M059J (cell line): ENCODE data around the gene PNPLA5. TPM values are rescaled to one million over a fixed set of nuclear protein-coding genes. Genes with fewer than 3 reads are reported as not detected.
"Not testable (repeated sequence)": the region's sequence is repeated elsewhere in the genome, so short reads cannot be mapped to it uniquely, and the experiment has no call there.

Experiments
- DNase-seq: peaks from one replicate; pipeline ENCODE4 v3.0.0-alpha.2; 2012; ENCODE audit warnings: low read depth
- total RNA-seq: library from RNA; depleted of rRNA; stranded (reverse); fragments of >200 nt; shearing (Covaris generic); gene quantifications from 2 replicates; pipeline ENCODE4 v1.2.3, GENCODE V29; 2014

PNPLA5 gene
- total RNA-seq, 1 experiment from 2014 or later, result 0.05 TPM

DNA sequence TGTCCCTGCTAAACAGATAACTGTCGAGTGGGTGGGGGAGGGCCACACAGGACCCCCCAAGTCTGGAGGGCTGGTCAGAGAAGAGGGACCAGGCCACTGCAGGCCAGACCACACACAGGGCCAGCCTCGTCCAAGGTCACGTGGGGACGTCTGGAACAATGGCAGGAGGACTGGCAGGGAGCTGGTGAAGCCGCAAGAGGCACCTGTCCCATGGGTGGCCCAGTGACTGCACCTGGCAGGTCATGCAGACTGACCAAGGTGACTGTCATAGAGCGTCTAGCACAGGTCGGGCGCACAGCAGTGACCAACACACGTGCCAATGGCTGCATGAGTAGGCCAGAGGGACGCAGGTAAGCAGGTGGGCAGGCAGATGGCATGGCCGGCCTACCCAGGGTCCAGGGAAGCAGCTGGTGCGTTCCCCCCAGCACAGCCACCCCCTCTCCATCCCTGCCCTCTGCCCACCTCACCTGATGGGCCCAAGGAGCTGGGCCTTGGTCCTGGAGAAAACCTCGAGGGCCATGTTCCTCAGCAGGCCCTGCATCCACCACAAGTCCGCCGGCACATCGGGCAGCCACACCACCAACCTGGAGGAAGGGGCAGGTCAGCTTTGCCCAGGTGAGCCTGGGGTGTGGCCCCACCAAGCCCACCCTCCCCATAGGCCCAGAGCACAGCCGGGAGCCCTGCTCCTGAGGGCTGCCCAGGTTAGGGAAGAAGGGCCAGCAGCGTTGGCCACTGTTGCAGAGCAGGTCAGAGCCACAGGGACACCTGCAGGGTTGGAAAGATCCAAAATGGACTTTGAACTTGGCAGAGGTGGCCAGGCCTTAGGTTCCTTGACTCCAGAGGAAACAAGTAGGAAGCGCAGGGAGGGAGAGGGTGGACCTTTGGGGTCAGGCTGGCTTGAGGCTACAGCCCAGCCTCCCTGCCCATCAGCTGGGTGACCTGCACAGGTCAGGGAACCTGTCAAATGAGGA lies 10.4 kb downstream of the PNPLA5 start:
- DNase-seq, result no peak

DNA sequence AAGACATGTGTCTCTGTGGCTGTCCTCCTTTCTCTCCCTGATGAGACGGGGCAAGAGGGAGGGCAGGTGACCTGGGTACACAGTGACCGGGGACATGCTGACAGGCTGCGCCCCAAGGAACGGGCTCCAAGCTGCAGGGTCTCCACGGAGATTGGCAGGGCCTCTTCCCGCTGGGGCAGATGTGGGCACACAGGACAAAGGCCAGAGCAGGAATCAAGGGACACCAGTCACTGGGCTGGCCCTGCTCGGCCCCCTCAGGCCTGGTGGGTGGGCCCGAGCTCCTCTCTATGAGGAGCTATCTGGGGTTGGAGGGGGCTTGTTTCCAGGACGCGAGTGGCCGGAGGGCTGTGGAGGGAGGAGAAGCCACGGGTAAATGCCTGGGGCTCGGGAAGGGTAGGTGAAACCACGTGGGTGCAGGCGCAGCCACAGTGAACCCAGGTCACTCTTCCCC lies 11.2 kb downstream of the PNPLA5 start:
- no peak for DNase-seq

DNA sequence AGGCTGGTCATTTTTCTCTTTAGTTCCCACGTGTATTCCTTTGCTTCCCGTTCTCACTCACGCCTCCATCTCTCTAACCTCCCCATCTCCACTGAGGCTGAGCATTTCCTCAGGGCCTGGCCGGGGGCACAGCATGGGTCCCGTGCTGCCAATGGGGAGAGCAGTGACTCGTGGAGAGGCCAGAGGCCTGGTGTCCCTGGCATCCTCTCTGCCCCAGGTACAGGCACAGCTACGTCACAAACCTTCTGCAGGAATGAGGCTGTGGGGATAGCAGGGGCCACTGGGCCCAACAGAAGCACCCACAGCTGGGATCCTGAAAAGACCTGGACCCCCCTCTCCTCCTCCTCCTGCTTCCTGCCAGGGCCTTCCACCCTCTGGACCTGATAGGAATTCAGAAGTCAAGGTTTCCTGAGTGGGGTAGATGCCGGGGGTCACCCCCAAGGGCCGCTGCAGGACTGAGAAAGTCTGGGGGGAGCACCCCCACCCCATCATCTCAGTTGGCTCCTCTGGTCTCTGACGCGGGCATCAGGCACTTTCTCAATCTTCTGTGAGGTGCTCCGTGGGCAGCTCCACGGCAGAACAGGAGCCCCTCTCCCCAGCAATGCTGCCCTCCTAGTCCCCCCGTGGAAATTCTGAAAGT lies 11.8 kb downstream of the PNPLA5 start:
- DNase-seq, result no peak

DNA sequence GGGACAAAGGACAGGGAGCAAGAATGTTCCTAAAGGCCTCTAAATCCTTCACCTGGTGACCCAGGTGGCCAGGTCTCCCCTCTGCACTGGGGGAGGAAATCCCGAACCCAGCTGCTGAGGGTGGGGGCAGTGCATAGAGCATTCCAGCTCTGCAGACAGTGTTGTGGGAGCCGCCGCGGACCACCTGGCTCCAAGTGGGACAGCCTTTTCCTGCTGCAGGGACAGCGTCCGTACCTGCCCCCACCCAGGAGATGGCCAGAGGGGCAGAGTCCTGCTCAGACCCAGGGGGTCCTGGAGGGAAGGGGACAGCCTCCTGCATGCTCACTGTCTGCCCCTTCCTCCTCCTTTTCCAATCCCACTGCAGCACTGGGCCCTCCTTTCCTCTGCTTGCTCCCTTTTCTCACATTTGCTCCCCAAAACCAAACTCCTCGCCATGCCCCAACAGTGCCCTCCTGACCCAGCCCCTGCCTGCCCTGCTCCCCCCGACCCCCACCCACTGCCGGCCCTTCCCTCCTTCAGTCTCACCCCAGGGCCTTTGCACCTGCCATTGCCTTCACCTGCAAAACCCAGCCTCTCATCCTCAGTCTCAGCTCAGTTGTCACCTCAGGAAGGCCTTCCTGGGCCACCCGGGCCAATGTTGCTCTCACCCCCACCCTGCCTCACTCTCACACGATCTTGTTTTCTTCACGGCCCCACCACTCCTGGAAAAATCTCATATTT lies 12.8 kb downstream of the PNPLA5 start:
- DNase-seq, result no peak

DNA sequence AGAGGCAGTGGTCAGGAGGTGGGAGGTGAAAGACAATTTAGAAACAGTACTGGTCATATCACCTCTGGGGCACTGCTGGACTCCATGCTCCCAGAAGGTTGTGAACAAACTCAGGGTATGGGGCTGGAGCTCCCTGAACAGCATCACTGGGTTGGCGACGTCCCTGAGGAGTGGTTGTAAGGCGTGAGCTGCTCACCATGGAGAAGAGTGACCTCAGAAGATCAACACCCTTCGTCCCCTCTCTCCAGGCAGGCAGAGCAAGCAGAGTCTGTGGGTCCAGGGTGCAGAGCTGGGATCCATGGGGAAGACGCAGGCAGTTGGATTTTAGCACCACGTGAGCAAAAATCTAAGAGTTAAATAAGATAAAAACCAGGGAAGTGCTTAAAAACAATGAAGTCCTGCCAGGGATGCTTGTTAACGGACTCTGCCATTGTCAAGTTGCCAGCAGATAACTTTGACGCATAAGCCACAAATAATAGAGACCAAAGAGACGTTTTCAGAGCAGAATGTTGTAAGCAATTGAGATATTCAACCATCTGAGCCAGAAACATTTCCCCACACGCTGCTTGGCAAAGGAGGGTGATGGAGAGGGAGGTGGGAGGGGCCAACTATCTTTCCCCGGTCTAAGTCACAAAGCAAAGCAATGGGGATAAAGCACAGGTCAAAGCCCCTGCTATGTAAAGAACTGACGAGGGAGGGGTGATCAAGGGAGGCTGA lies 13.6 kb downstream of the PNPLA5 start:
- DNase-seq, result no peak

DNA sequence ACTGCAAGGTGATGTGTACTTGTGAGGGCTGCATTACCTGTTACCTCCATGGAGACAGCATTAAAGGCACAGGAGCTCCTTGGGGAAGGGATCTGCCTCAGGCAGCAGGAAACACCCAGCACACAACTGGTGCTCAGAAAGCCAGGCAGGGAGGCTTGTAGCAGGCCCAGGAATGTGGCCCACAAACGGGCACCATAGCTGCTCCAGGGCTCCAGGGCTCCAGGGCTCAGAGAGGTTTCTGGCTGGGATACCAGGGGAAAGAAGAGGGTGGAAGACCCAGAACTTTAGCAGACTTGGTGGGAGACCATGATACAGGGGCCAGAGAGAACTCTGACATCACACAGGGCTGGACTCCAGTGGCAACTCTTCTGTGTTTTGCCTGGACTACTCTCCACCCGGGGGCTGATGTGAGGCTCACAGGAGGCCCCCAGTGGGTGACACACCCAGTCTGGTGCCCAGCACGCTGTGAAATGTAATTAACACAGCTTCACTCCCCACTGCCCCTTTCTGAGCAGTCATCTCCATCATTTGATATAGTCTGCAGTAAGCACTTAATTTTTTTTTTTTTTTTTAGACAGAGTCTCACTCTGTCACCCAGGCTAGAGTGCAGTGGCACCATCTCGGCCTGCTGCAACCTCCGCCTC lies 14.8 kb downstream of the PNPLA5 start:
- DNase-seq, result no peak

DNA sequence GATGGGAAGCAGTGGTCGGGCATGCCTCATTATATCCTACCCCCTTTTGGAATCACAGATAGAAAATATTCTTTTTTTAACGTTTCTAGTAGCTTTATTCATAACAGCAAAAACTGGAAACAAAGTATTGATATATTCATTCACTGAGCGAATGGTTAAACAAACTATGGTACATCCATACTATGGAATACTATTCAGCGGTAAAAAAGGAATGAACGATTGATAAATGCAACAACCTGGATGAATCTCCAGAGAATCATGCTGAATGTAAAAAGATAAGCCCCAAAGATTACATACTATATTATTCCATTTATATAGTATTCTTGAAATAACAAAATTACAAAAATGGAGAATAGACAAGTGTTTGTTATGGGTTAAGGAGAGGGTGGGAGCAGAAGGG lies 22.0 kb downstream of the PNPLA5 start:
- no peak for DNase-seq

DNA sequence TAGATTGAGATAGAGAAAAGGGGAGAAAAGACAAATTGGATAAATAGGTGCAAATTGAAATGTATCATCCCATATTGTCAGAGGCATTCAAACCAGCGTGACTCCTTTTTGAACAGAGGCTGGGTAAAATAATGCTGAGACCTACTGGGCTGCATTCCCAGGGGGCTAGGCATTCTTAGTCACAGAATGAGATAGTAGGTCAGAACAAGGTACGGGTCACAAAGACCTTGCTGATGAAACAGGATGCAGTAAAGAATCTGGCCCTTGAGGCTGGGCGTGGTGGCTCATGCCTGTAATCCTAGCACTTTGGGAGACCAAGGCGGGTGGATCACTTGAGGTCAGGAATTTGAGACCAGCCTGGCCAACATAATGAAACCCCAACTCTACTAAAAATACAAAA lies 22.8 kb downstream of the PNPLA5 start:
- not testable (repeated sequence) for DNase-seq

DNA sequence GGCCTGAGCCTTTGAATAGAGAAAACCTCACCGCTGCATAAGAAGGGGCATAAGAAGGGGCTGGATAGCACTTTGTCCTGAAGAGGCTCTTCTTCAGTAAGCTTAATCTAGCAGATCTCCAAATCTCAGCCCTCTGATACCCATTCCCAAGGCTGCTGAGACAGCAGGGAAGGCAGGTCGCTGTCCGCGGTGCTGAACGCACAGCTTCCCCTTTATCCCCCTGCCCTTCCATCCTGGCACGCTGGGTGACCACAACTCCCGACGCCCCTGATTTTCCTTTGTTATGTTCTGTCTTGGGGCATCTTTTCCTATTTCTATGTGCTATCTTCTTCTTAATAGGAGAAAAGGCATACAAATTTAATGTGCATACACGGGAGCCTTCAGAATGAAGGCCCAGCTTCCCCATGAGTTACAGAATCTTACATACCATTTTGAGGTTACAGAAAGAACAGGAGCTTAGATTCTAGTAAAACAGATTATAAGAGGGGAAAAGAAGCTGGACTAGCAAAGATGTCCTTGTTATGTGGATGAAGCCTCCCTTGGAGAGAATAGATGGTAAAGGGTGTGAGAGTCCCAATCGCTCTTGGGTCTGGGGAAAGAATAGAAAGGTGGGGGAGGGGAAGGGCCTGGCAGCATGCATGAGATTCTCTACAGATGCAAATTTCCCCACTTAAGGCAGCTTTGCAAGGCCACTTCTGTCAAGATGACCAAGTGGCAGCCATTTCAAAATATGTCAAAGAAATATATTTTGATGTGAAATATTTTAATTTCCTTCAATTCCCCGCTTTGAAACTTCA lies 23.8 kb downstream of the PNPLA5 start:
- peak; percentile 40 for DNase-seq

DNA sequence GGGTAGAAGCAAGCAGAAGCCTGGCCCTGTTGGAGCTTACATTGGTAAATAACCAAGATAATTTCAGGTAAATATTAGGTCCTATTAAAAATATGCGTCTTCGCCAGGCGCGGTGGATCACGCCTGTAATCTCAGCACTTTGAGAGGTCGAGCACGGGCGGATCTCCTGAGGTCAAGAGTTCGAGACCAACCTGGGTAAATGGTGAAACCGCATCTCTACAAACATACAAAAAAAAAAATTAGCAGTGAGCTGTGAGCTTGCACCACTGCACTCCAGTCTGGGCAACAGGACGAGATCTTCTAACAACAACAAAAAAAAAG lies 29.0 kb downstream of the PNPLA5 start:
- DNase-seq, result no peak

DNA sequence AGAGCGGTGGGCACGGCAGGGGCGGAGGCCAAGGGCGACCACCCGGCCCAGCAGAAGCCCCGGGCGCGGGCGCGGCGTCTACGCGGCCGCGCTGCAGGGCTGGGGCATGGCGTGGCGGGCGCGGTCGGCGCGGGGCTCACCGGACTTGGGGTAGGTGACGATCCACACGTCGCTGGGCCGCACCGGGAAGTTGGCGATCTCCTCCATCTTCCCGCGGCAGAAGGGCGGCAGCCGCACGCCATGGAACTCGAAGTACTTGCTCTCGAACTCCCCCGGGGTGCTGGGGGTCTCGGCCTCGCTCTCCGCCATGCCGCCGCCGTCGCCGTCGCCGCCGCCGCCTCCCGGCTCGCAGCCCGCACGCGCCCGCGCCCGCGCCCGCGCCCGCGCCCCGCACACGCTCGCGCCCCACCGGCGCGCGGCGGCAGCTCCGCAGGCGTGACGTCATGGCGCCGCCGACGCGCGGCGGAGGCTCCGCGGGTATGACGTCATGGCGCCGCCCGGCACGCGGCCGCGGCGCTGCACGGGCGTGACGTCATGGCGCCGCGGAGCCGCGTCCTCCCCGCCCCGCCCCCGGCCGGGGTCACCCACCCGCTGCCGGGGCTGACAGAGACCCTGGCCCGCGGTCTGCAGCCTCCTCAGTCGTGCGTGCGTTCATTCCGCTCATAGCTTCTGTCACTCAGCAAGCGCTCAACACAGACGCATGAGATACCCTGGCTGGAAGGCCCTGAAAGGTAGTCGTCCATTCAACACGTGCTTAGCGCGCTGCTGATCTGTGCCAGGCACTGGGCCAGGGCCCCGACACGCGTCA lies 29.5 kb downstream of the PNPLA5 start, which contains the start of gene SULT4A1:
TSS of gene SULT4A1 (minus strand) at position 440 of the 808 bp plus-strand sequence. CDS start at position 309, 131 bp downstream.
- DNase-seq, result no peak

DNA sequence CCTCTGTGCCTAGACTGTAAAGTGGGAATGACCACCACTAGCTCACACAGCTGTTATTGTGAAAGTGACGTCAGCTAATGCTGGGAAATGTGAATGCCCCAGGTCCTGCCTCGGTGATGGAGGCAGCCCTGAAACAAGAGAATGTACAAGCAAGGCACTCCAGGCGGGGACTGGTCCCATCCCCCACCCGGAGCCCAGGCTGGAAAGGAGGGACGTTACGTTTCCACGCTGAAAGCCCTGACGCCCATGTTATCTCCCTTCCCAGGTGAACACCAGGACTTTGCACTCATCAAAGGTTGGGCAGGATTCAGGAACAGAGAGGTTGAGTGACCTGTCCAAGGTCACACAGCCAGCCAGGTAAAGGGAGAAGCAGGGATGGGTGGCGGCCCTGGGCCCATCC lies 30.3 kb downstream of the PNPLA5 start:
- no peak for DNase-seq

DNA sequence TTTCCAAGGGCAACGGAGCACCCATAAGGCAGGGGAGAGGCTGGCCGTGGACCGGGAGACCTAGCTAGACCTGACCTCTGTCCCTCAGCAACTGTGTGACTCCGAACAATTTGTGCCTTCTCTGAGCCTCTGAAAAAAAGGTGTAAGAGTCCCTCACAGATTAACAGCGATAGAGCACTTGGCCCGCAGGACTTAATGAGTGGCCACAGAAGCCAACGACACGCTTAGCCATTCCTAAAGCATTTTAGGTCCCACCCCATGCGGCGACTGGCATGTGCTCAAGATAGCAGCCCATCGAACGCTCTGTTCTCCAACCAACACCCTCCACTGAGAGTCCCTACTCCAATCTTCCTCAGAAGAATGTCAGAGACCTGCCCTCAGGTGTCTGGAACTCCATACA lies 31.0 kb downstream of the PNPLA5 start:
- no peak for DNase-seq

DNA sequence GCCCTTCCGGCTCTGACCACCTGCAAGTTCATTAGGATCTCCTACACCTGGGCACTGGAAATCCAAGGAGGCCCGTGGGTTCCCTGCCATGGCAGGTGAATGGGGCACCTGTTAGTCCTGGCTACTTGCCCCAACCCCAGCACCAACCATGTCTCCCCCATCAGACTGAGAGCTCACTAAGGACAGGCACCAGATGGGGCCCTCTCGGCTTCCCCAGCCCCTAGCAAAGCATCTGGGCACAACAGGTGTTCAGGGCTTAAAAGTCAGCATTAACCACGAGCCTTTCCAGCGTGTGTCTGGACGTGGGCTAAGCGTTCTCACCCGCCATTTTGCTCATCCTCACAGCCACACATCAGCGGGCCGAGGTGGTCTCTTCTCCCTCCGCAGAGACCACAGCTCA lies 31.7 kb downstream of the PNPLA5 start:
- no peak for DNase-seq

DNA sequence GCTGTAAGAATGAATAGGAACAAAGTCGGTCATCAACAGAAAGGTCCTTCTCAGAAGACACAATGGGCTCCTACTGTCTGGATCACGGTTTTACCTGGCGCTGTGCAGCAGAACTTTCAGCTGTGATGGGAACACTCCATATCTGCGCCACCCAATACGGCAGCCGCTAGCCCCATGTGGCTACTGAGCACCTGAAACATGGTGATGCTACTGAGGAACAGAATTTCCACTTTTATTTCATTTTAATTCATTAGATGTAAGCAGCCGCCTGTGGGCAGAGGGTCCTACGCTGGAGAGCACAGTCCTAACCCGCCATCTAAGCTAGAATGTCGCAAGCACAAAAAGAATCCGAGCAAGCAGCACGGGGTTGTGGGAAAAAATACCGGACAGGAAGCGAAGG lies 32.2 kb downstream of the PNPLA5 start:
- DNase-seq, result no peak

DNA sequence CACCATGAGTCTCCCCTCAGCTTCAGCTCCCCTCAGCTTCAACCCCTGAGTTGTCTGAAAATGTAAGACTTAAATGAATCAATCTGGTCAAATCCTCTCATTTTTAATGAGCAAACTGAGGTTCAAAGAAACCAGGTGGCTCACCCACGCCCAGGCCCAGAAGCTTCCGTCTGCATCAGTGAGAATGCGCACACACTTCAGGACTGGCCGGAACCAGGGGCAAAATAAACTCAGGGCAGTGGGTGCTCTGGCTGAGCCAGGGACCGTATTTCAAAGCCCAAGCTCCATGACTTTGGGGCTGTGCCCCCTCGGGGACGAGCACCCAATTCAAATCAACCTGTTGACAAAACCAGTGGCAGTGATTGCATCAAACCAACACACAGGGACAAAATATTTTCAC lies 32.6 kb downstream of the PNPLA5 start:
- no peak for DNase-seq

DNA sequence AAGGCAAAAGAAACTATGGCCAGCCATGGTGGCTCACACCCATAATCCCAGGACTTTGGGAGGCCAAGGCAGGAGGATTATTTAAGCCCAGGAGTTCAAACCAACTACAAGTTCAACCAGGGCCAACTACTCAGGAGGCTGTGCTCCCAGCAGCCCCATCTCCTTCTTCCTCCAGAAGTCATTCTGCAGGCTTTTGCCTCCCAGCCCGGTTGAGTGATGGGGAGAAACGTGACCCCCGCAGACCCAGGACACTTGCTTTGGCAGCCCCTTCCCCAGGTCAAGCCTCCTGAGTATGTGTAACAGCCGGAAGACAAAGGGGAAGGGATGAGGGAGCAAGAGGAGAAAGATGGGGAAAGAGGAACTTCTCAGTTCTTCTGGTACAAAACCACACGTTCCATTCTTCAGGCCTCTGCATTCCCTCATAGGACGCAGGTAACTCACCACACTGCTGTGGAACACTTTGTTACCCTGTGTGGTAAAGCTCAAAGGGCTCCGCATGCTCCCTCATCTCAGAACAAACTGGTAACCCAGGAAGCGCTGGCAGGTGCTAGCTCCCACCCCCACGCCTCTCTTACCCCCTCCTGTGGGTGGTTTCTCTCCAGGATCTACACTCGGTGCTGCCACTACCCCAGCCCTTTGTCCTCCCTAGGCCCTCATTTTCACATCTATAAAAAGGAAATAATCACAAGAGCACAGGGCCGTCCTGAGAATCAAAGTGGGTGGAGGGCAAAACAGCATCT lies 33.5 kb downstream of the PNPLA5 start:
- no peak for DNase-seq

DNA sequence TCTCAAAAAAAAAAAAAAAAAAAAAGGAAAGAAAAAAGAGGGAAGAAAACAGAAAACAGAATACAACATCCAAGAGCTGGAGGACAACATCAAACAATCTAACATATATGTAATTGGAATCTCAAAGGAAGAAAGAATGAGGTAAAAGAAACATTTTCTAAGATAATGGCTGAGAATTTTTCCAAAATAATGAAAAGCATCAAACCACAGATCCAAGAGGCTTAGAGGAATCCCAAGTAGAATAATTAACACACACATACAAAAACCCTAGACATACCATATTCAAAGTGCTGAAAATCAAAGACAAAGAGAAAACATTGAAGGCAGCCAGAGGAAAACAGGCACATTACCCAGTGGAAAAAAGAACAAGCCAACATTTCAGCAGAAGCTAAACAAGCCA lies 34.4 kb downstream of the PNPLA5 start:
- no peak for DNase-seq

DNA sequence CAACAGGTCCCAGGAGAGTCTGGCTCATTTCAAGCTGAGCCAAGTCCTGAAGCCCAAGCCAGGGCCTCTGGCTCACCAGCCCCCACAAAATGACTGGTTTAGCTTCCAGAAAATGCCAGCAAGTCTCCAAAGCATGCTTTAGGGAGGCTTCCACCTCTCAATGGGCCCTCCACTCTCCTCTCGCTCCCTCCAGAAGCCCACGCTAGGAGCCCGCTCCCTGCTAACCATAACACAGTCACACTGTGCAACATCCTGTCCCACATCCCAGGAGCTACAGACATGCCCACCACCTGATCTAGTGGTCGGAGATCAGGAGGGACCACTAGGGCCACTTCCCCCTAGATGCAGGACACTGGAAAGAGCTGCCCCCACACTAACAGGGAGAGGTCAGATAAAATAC lies 36.4 kb downstream of the PNPLA5 start:
- DNase-seq, result no peak
